Endothelial cell of umbilical vein (primary cell): ENCODE results near the gene SPAG5. TPM values are rescaled to one million over a fixed set of nuclear protein-coding genes. Genes with fewer than 3 reads are reported as not detected.

ENCODE experiments used
- BruUV-seq: library from RNA; stranded (reverse); fragments of 400-500 nt; replicated peaks from 2 replicates; lab custom pipeline; 2021; lab: Mats Ljungman, UMichigan
- CTCF ChIA-PET: fragments of 300-600, 350-600 bp; sonication (Branson Sonifier 250); formaldehyde crosslinking; loops from one replicate; lab custom pipeline; 2021; ENCODE audit warnings: antibody characterized with exemption, inconsistent platforms; lab: Charles Lee
- POLR2A ChIA-PET: fragments of 300-600, 350-600 bp; sonication (Branson Sonifier 250); formaldehyde crosslinking; loops from one replicate; lab custom pipeline; 2021; ENCODE audit warnings: antibody characterized with exemption, inconsistent platforms; lab: Charles Lee
- DNase-seq: peaks from one replicate; pipeline ENCODE4 v3.0.0-alpha.2; 2011; ENCODE audit warnings: low read depth, low spot score
- FAIRE-seq: peaks from 2 replicates; lab custom pipeline; 2011; peaks lifted over from hg19 to GRCh38; lab: Jason Lieb, UNC
- H2AFZ ChIP-seq: 2 replicates; pipeline ENCODE4 v1.6.0; 2012; ENCODE audit warnings: low read depth, low read length, control low read depth, inconsistent platforms
- H3K27ac ChIP-seq: 2 replicates; pipeline ENCODE4 v1.5.1; 2011; ENCODE audit warnings: low read depth, mild to moderate bottlenecking, control low read depth, low read length, moderate library complexity; ENCODE audit not compliant: insufficient read depth
- H3K27me3 ChIP-seq, 2 experiments: 2 replicates each; pipeline versions ENCODE4 v1.6.0 to v1.6.1; 2011; ENCODE audit warnings: low read length in 2 of 2, mixed read lengths in 1 of 2; ENCODE audit not compliant: control insufficient read depth in 2 of 2, insufficient read depth in 2 of 2
- H3K36me3 ChIP-seq, 2 experiments: 2 replicates in 1 of 2; 3 replicates in 1 of 2; pipeline ENCODE4 v1.5.1; 2011; ENCODE audit warnings: low read length in 2 of 2, mild to moderate bottlenecking in 1 of 2, moderate library complexity in 1 of 2; ENCODE audit not compliant: control insufficient read depth in 2 of 2, insufficient read depth in 2 of 2; ENCODE audit errors: extremely low read depth in 1 of 2
- H3K4me1 ChIP-seq: 3 replicates; pipeline ENCODE4 v1.5.1; 2011; ENCODE audit warnings: mild to moderate bottlenecking, low read length; ENCODE audit not compliant: control insufficient read depth, insufficient read depth; ENCODE audit errors: extremely low read depth
- H3K4me2 ChIP-seq: 2 replicates; pipeline ENCODE4 v1.6.1; 2011; ENCODE audit warnings: low read length, control low read depth, mixed read lengths; ENCODE audit not compliant: insufficient read depth
- H3K4me3 ChIP-seq, 3 experiments: fragments of 200-600 bp in 1 of 3; sonication (generic), shearing (Covaris generic) in 1 of 3; replicated peaks in 1 of 3; 2 replicates each; pipeline ENCODE4 v1.5.1; 2011 to 2016; ENCODE audit warnings: control low read depth in 3 of 3, low read length in 3 of 3, mild to moderate bottlenecking in 2 of 3, inconsistent platforms in 1 of 3, low read depth in 1 of 3, moderate library complexity in 1 of 3; ENCODE audit not compliant: insufficient read depth in 1 of 3
- H3K79me2 ChIP-seq: 2 replicates; pipeline ENCODE4 v1.6.0; 2012; ENCODE audit warnings: low read length, inconsistent platforms; ENCODE audit not compliant: control insufficient read depth, insufficient read depth
- H3K9ac ChIP-seq: replicated peaks from 2 replicates; pipeline ENCODE3; 2011; ENCODE audit warnings: low read length, control low read depth; ENCODE audit not compliant: insufficient read depth; ENCODE audit errors: extremely low read depth
- H3K9me1 ChIP-seq: replicated peaks from 3 replicates; pipeline ENCODE4 v1.6.0; 2011; ENCODE audit warnings: mild to moderate bottlenecking, low read length; ENCODE audit not compliant: control insufficient read depth, insufficient read depth; ENCODE audit errors: extremely low read depth
- H3K9me3 ChIP-seq: replicated peaks from 2 replicates; pipeline ENCODE4 v1.5.1; 2012; ENCODE audit warnings: low read length, inconsistent platforms; ENCODE audit not compliant: control insufficient read depth, insufficient read depth
- H4K20me1 ChIP-seq: replicated peaks from 2 replicates; pipeline ENCODE3; 2011; ENCODE audit warnings: mild to moderate bottlenecking, low read length; ENCODE audit not compliant: control insufficient read depth, insufficient read depth; ENCODE audit errors: extremely low read depth
- EZH2 ChIP-seq: IDR thresholded peaks from 2 replicates; pipeline ENCODE4 v1.6.1; 2012; ENCODE audit warnings: borderline replicate concordance, low read depth, mild to moderate bottlenecking, moderate library complexity, low read length, inconsistent platforms; ENCODE audit not compliant: severe bottlenecking
- FOS ChIP-seq: IDR thresholded peaks from 2 replicates; pipeline ENCODE4 v1.6.1; 2011; ENCODE audit warnings: mild to moderate bottlenecking, low read length, moderate library complexity, borderline replicate concordance; ENCODE audit not compliant: insufficient read depth
- GATA2 ChIP-seq: IDR thresholded peaks from 2 replicates; pipeline ENCODE4 v1.7.0; 2011; ENCODE audit warnings: low read depth, mild to moderate bottlenecking, moderate library complexity, mixed read lengths, low read length; ENCODE audit not compliant: insufficient read length, insufficient read depth
- JUN ChIP-seq: IDR thresholded peaks from 2 replicates; pipeline ENCODE4 v1.6.1; 2011; ENCODE audit warnings: borderline replicate concordance, low read depth; ENCODE audit not compliant: insufficient read length, insufficient read depth
- MAX ChIP-seq: IDR thresholded peaks from 2 replicates; pipeline ENCODE4 v1.6.1; 2011; ENCODE audit not compliant: insufficient read depth, insufficient read length
- MYC ChIP-seq: IDR thresholded peaks from one replicate; pipeline ENCODE4 v1.6.1; 2011; ENCODE audit warnings: mild to moderate bottlenecking, low read depth, low read length
- POLR2A ChIP-seq: IDR thresholded peaks from 2 replicates; pipeline ENCODE4 v1.6.1; 2012; ENCODE audit warnings: low read depth, mild to moderate bottlenecking, control low read depth, low read length
- POLR2AphosphoS5 ChIP-seq: IDR thresholded peaks from 2 replicates; pipeline ENCODE4 v1.6.1; 2012; ENCODE audit warnings: low read depth, mild to moderate bottlenecking, control low read depth, low read length, moderate library complexity; ENCODE audit not compliant: insufficient read depth
- dilution Hi-C: fragments of 300-500 bp; cut with MboI; formaldehyde crosslinking; loops from one replicate; pipeline ENCODE4 v1.15.0; 2019; ENCODE audit warnings: low sequenced_read_pairs; ENCODE audit not compliant: extremely low pct_ligation_motif_present
- intact Hi-C: fragments of 100-400 bp; cut with micrococcal nuclease; formaldehyde crosslinking; loops from one replicate; pipeline ENCODE4 v1.10.0; 2022
- polyA plus RNA-seq, 4 experiments: library from polyadenylated mRNA; depleted of rRNA in 3 of 4; stranded (reverse) in 3 of 4; unstranded in 1 of 4; fragments of >200 nt; gene quantifications; 2 replicates each; pipeline versions ENCODE4 v1.2.1 to v1.2.3, GENCODE V29; 2011 to 2012; ENCODE audit warnings: missing spikeins in 1 of 4
- total RNA-seq: library from RNA; stranded (reverse); gene quantifications from 2 replicates; pipeline ENCODE4 v1.2.3, GENCODE V29; 2021
- TF ChIP-seq, protein P1 (sequence below), 2 donors: IDR thresholded peaks; 1 replicate in 1 of 2; 2 replicates in 1 of 2; pipeline ENCODE4 v1.5.1; 2011; ENCODE audit warnings: low read length in 2 of 2, mild to moderate bottlenecking in 2 of 2, moderate library complexity in 2 of 2, control low read depth in 1 of 2, inconsistent platforms in 1 of 2, low read depth in 1 of 2; ENCODE audit not compliant: insufficient read depth in 1 of 2; ENCODE audit errors: extremely low read depth in 1 of 2

SPAG5 gene
- total and polyA plus RNA-seq, 2 donors (not counting 3 experiments of a cell fraction or from before 2014, with no cell fraction given): 31.7 to 85.4 TPM

- dilution Hi-C loops: no loop called here
- peaks cover 27 to 30% of the 10 kb centered on the region in 2 experiments for H3K36me3 ChIP-seq
- POLR2A ChIA-PET: no interaction called here
Measured at GRCh38 chr17:28613931-28614381, 15.1 kb upstream of the SPAG5 start, which contains the start of gene RSKR. RSKR (minus strand) TSS chr17:28614185; CDS start chr17:28614161, 24 bp downstream.

More at GRCh38 chr17:28613931-28614381, 15.1 kb upstream of the SPAG5 start, which contains the start of gene RSKR:
- H3K27ac ChIP-seq: no peak within 1 kb of the TSS
- TF ChIP-seq MYC: no peak
- TF ChIP-seq FOS: no peak
- TF ChIP-seq GATA2: no peak
- TF ChIP-seq, protein P1, sequence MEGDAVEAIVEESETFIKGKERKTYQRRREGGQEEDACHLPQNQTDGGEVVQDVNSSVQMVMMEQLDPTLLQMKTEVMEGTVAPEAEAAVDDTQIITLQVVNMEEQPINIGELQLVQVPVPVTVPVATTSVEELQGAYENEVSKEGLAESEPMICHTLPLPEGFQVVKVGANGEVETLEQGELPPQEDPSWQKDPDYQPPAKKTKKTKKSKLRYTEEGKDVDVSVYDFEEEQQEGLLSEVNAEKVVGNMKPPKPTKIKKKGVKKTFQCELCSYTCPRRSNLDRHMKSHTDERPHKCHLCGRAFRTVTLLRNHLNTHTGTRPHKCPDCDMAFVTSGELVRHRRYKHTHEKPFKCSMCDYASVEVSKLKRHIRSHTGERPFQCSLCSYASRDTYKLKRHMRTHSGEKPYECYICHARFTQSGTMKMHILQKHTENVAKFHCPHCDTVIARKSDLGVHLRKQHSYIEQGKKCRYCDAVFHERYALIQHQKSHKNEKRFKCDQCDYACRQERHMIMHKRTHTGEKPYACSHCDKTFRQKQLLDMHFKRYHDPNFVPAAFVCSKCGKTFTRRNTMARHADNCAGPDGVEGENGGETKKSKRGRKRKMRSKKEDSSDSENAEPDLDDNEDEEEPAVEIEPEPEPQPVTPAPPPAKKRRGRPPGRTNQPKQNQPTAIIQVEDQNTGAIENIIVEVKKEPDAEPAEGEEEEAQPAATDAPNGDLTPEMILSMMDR (IDR thresholded peaks at IDR 0.05; ENCODE audit: extremely low read depth in 1 of 2, insufficient read depth in 1 of 2, low read depth in 1 of 2, low read length in 2 of 2): no peak
- no peak for TF ChIP-seq POLR2AphosphoS5
- no peak for TF ChIP-seq EZH2
- no peak for TF ChIP-seq POLR2A
- no peak for TF ChIP-seq MAX
- no peak for TF ChIP-seq JUN
- no peaks in the 10 kb centered on the region for H3K9me3 ChIP-seq
- H3K4me1 ChIP-seq: peaks cover 7% of the 10 kb centered on the region
- intact Hi-C loops: loop anchor here (1.0 kb wide), 1 partner anchor 66 kb away; no protein-coding TSS in a partner anchor
- H3K9me1 ChIP-seq: no peaks in the 10 kb centered on the region
- no peak within 1 kb of the TSS for H3K4me3 ChIP-seq
- no peak within 1 kb of the TSS for H3K9ac ChIP-seq
- H3K4me2 ChIP-seq: no peak within 1 kb of the TSS
- no peak for DNase-seq
- H3K27me3 ChIP-seq: no peaks in the 10 kb centered on the region
- H3K79me2 ChIP-seq: no peaks in the 10 kb centered on the region
- no peak within 1 kb of the TSS for H2AFZ ChIP-seq
- no peaks in the 10 kb centered on the region for H4K20me1 ChIP-seq
- CTCF ChIA-PET: interaction anchor here (2.0 to 4.9 kb wide), 6 partner anchors 8 to 120 kb away, joined by 7 to 64 read pairs (median 16); partner anchors contain the start of gene PIGS
- no peak for FAIRE-seq
- BruUV-seq: no TSS peak
